Activated CD4-positive, alpha-beta T cell treated with anti-CD3 and anti-CD28 coated beads, Interleukin-2, amount 50 U/mL, for 24 hours (primary cell): ENCODE measurements around the gene FBXO42.

Source experiments
- DNase-seq, 2 donors: peaks; one replicate each; pipeline ENCODE4 v3.0.0-alpha.2; 2020; ENCODE audit warnings: low read depth in 1 of 2, low spot score in 1 of 2

Gene FBXO42

GRCh38 chr1:16351994-16352841 lies at the start of gene FBXO42:
TSS of gene FBXO42 (minus strand) at chr1:16352480. CDS start at chr1:16315418, 37,062 bp downstream.
- DNase-seq: peak; percentile 82 to 84

- no peak for DNase-seq
Observed at GRCh38 chr1:16398371-16398953, 46.2 kb upstream of the FBXO42 start.

GRCh38 chr1:16397120-16397519 lies 44.8 kb upstream of the FBXO42 start:
- no peak for DNase-seq

GRCh38 chr1:16396591-16396990 lies 44.3 kb upstream of the FBXO42 start:
- DNase-seq: no peak

- no peak for DNase-seq
Observed at GRCh38 chr1:16394977-16395376, 42.7 kb upstream of the FBXO42 start.

GRCh38 chr1:16393570-16394521 lies 41.6 kb upstream of the FBXO42 start:
- DNase-seq: no peak

- no peak for DNase-seq
Observed at GRCh38 chr1:16392740-16393569, 40.7 kb upstream of the FBXO42 start.

- DNase-seq: no peak
Observed at GRCh38 chr1:16391411-16391810, 39.1 kb upstream of the FBXO42 start.

- peak in 1 of 2 donors; percentile 18 for DNase-seq
Observed at GRCh38 chr1:16387201-16388188, 35.2 kb upstream of the FBXO42 start.

- DNase-seq: no peak
Observed at GRCh38 chr1:16386454-16387113, 34.3 kb upstream of the FBXO42 start.

GRCh38 chr1:16385659-16386453 lies 33.6 kb upstream of the FBXO42 start:
- no peak for DNase-seq

GRCh38 chr1:16383888-16384287 lies 31.6 kb upstream of the FBXO42 start:
- no peak for DNase-seq

GRCh38 chr1:16380868-16381267 lies 28.6 kb upstream of the FBXO42 start:
- DNase-seq: no peak

GRCh38 chr1:16378443-16378842 lies 26.2 kb upstream of the FBXO42 start:
- DNase-seq: no peak

- no peak for DNase-seq
Observed at GRCh38 chr1:16376971-16377370, 24.7 kb upstream of the FBXO42 start.

GRCh38 chr1:16375521-16376340 lies 23.5 kb upstream of the FBXO42 start:
- DNase-seq: no peak

- DNase-seq: no peak
Observed at GRCh38 chr1:16374266-16374665, 22.0 kb upstream of the FBXO42 start.
